GM23248 (cell line): Measurements from ENCODE around the gene RBFOX1. TPM values are rescaled to one million over a fixed set of nuclear protein-coding genes. Genes with fewer than 3 reads are reported as not detected.

Experiments used
- DNase-seq: peaks from one replicate; pipeline ENCODE4 v3.0.0-alpha.2; 2015
- H2AFZ ChIP-seq: fragments of 200-600 bp; sonication (generic); 2 replicates; pipeline ENCODE4 v1.6.1; 2016; ENCODE audit warnings: antibody characterized with exemption
- H3F3A ChIP-seq: fragments of 200-600 bp; sonication (generic); 2 replicates; pipeline ENCODE4 v1.6.1; 2016; ENCODE audit warnings: mild to moderate bottlenecking, antibody characterized with exemption, mixed run types; ENCODE audit not compliant: insufficient read depth
- H3K27ac ChIP-seq: fragments of 200-600 bp; sonication (generic); 2 replicates; pipeline ENCODE4 v1.5.1; 2016; ENCODE audit warnings: mild to moderate bottlenecking
- H3K27me3 ChIP-seq: fragments of 200-600 bp; sonication (generic); replicated peaks from 2 replicates; pipeline ENCODE4 v1.6.1; 2016; ENCODE audit warnings: mild to moderate bottlenecking; ENCODE audit not compliant: insufficient read depth
- H3K36me3 ChIP-seq: fragments of 200-600 bp; sonication (generic); 2 replicates; pipeline ENCODE4 v1.6.1; 2016; ENCODE audit warnings: low read depth, mild to moderate bottlenecking
- H3K4me1 ChIP-seq: fragments of 200-600 bp; sonication (generic); 2 replicates; pipeline ENCODE4 v1.6.1; 2016; ENCODE audit warnings: mild to moderate bottlenecking; ENCODE audit not compliant: insufficient read depth
- H3K4me2 ChIP-seq: fragments of 200-600 bp; sonication (generic); one replicate; pipeline ENCODE4 v1.6.1; 2016; ENCODE audit warnings: mild to moderate bottlenecking; ENCODE audit not compliant: unreplicated experiment
- H3K4me3 ChIP-seq: fragments of 200-600 bp; sonication (generic); 2 replicates; pipeline ENCODE4 v1.5.1; 2016; ENCODE audit warnings: mild to moderate bottlenecking
- H3K79me2 ChIP-seq: fragments of 200-600 bp; sonication (generic); 2 replicates; pipeline ENCODE4 v1.6.1; 2016; ENCODE audit warnings: mild to moderate bottlenecking; ENCODE audit not compliant: insufficient read depth
- H3K9ac ChIP-seq: fragments of 200-600 bp; sonication (generic); 2 replicates; pipeline ENCODE4 v1.6.1; 2016; ENCODE audit warnings: mild to moderate bottlenecking
- H3K9me2 ChIP-seq: fragments of 200-600 bp; sonication (generic); 2 replicates; pipeline ENCODE4 v1.6.1; 2016; ENCODE audit warnings: mixed run types, mild to moderate bottlenecking, moderate library complexity; ENCODE audit not compliant: insufficient read depth
- H3K9me3 ChIP-seq: fragments of 200-600 bp; sonication (generic); one replicate; pipeline ENCODE4 v1.6.1; 2017; ENCODE audit warnings: low read depth
- H4K20me1 ChIP-seq: fragments of 200-600 bp; sonication (generic); 2 replicates; pipeline ENCODE4 v1.6.0; 2016; ENCODE audit not compliant: insufficient read depth
- EZH2 ChIP-seq: fragments of 200-600 bp; sonication (generic); IDR thresholded peaks from 2 replicates; pipeline ENCODE4 v1.6.1; 2018; ENCODE audit warnings: antibody characterized with exemption, mild to moderate bottlenecking; ENCODE audit not compliant: insufficient read depth, poor library complexity, severe bottlenecking
- EZH2phosphoT487 ChIP-seq: fragments of 200-600 bp; sonication (generic); IDR thresholded peaks from 2 replicates; pipeline ENCODE4 v1.6.1; 2018; ENCODE audit warnings: antibody characterized with exemption, moderate library complexity, mild to moderate bottlenecking, low read depth; ENCODE audit not compliant: insufficient read depth
- WGBS, 2 experiments: methylation state at CpG; one replicate each; pipeline ENCODE4 v1.1.6; 2015 to 2017; ENCODE audit warnings: low lambda C conversion rate in 2 of 2, low coverage in 1 of 2; ENCODE audit errors: missing lambda C conversion rate in 2 of 2; 5-methylcytosine and 5-hydroxymethylcytosine counted together
- in situ Hi-C: fragments of 300-500 bp; cut with MboI; formaldehyde crosslinking; loops from 2 replicates; pipeline ENCODE4 v1.15.0; 2020
- polyA plus RNA-seq: library from polyadenylated mRNA; unstranded; fragments of >200 nt; fragmentation: Nextera tagmentation; extraction: Ambion mirVana; gene quantifications from 2 replicates; pipeline ENCODE4 v1.2.1, GENCODE V29; 2016
- total RNA-seq: library from RNA; depleted of rRNA; stranded (reverse); fragments of >200 nt; shearing (Covaris generic); gene quantifications from 2 replicates; pipeline ENCODE4 v1.2.3, GENCODE V29; 2014

The RBFOX1 gene
- total and polyA plus RNA-seq, 2 experiments from 2014 or later = not detected

DNA sequence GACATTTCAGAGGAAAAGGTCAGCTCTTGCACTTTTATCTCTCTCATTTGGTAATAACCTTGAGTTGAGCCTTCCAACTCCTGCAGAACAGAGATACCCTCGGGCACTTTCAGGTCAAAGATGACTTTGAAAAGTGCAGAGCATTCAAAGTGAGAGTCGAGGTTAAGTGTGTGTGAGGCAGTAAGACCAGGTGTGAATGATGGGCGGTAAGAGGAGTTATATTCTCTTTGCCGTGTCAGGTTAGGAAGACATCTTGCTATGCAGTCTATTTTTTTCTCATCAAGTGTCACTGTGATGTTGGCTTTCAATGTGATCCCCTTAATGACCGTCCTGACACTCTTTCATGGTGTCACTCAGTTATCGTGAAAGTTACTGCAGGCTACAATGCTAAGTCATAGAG, 248.5 kb downstream of the RBFOX1 start:
- Histone ChIP-seq H4K20me1 (no peaks in the 10 kb centered on the region), H3K9me3 (no peaks in the 10 kb centered on the region), H3F3A (no peaks in the 10 kb centered on the region), H3K9me2 (no peaks in the 10 kb centered on the region), H3K27me3 (no peaks in the 10 kb centered on the region), H3K9ac (no peak overlapping the region), H2AFZ (no peak overlapping the region), H3K4me1 (no peaks in the 10 kb centered on the region), H3K4me2 (no peak overlapping the region), H3K27ac (no peak overlapping the region), H3K4me3 (no peak overlapping the region), H3K36me3 (no peaks in the 10 kb centered on the region), H3K79me2 (no peaks in the 10 kb centered on the region)
- in situ Hi-C loops = no loop called here
- WGBS, 2 experiments = 25 to 34% methylated on average over 6 of the region's 6 CpGs
- no peak for DNase-seq
- TF ChIP-seq EZH2phosphoT487 = no peak
- no peak for TF ChIP-seq EZH2

DNA sequence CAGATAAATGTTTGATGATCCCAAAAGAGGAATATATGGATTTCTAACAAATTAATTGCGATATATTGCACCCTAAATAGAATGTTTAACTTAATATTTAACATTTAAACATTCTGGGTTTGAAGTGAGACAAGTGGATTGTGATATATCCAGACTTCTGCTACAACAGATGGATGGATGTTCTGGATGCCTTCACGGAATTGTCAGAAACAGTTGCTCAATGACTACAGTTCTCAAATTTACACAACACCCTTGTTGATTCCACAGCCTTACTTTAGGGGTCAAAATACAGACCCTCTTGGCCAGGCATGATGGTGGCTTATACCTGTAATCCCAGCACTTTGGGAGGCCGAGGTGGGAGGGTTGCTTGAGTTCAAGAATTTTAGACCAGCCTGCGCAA, 250.8 kb downstream of the RBFOX1 start:
- H3K36me3 ChIP-seq = no peaks in the 10 kb centered on the region
- H3K9me2 ChIP-seq = no peaks in the 10 kb centered on the region
- H3K4me2 ChIP-seq = no peak overlapping the region
- no peak overlapping the region for H3K27ac ChIP-seq
- 20 to 27% methylated on average over 4 of the region's 4 CpGs for WGBS, 2 experiments
- in situ Hi-C loops = no loop called here
- H2AFZ ChIP-seq = no peak overlapping the region
- H4K20me1 ChIP-seq = no peaks in the 10 kb centered on the region
- no peaks in the 10 kb centered on the region for H3F3A ChIP-seq
- H3K79me2 ChIP-seq = no peaks in the 10 kb centered on the region
- no peak overlapping the region for H3K9ac ChIP-seq
- H3K27me3 ChIP-seq = no peaks in the 10 kb centered on the region
- H3K4me1 ChIP-seq = no peaks in the 10 kb centered on the region
- no peak for TF ChIP-seq EZH2phosphoT487
- no peak for TF ChIP-seq EZH2
- no peaks in the 10 kb centered on the region for H3K9me3 ChIP-seq
- H3K4me3 ChIP-seq = no peak overlapping the region
- DNase-seq = no peak

DNA sequence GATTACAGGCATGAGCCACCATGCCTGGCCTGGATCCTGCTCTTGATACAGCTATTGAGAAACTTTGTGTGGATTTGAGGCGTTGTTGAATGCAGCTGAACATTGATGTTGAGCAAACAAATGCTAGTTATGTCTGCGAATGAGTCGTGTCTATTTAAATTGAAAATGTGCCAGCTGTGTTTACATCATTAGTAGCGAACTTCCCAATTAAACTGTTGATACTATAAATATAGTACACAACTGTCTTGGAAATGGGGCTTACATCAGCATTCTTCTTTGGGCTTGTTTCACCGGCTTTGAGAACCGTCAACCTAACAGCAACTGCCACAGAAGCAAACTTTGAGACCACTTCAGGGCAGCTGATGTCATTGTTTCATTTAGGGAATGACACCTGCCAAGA, 251.9 kb downstream of the RBFOX1 start:
- Histone ChIP-seq H3K9me2 (no peaks in the 10 kb centered on the region), H3K36me3 (no peaks in the 10 kb centered on the region), H2AFZ (no peak overlapping the region), H3K79me2 (no peaks in the 10 kb centered on the region), H3K9ac (no peak overlapping the region), H3K4me2 (no peak overlapping the region), H3K4me1 (no peaks in the 10 kb centered on the region), H3K4me3 (no peak overlapping the region), H3K27ac (no peak overlapping the region), H4K20me1 (no peaks in the 10 kb centered on the region), H3F3A (no peaks in the 10 kb centered on the region), H3K9me3 (no peaks in the 10 kb centered on the region), H3K27me3 (no peaks in the 10 kb centered on the region)
- 4 to 7% methylated on average over 6 of the region's 6 CpGs for WGBS, 2 experiments
- no peak for DNase-seq
- no peak for TF ChIP-seq EZH2phosphoT487
- TF ChIP-seq EZH2 = no peak
- in situ Hi-C loops = no loop called here

DNA sequence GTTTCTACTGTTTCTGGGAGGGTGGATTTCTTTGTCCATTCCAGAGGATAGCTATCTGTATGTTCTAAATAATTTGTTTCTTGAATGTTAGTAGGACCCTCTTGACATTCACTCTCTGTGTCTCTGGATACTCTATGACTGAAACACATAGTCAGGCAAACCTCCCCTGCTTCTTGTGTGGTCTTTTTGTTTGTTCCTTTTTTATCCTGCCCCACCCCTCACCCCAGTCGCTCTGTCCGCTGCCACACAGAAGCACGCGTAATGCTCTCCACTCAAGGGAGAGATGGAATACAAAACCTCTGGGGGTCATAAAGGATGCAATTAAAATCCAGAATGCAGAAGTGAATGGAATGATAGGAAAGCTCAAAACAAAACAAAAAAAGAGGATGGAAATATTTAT, 253.1 kb downstream of the RBFOX1 start:
- no peaks in the 10 kb centered on the region for H4K20me1 ChIP-seq
- no peak overlapping the region for H3K4me3 ChIP-seq
- WGBS, 2 experiments = 10 to 11% methylated on average over 4 of the region's 4 CpGs
- no peak overlapping the region for H2AFZ ChIP-seq
- TF ChIP-seq EZH2 (no peak), EZH2phosphoT487 (no peak)
- no peaks in the 10 kb centered on the region for H3K9me2 ChIP-seq
- H3K27me3 ChIP-seq = no peaks in the 10 kb centered on the region
- no peaks in the 10 kb centered on the region for H3K9me3 ChIP-seq
- DNase-seq = no peak
- no peaks in the 10 kb centered on the region for H3K4me1 ChIP-seq
- no peak overlapping the region for H3K4me2 ChIP-seq
- H3K9ac ChIP-seq = no peak overlapping the region
- H3K27ac ChIP-seq = no peak overlapping the region
- in situ Hi-C loops = no loop called here
- no peaks in the 10 kb centered on the region for H3F3A ChIP-seq
- H3K36me3 ChIP-seq = no peaks in the 10 kb centered on the region
- no peaks in the 10 kb centered on the region for H3K79me2 ChIP-seq

DNA sequence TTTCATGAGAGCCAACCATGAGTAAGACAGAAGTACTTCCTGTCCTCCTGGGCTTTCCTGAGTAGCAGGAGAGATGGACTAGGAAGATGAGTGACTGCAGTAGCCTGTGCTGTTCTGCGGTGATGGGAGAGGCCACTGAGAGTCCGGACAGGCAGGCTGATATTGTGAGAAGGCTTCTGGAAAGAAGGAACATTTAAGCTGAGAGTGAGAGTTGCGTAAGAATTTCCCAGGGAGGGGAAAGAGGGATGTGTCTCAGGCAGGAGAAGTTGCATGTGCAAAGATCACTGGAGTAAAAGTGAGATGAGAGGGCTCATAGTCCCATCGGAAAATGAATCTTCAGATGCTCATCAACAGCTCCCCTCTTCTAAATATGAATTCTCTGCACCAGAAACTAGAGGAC, 258.3 kb downstream of the RBFOX1 start:
- H3K27me3 ChIP-seq = no peaks in the 10 kb centered on the region
- H3K4me3 ChIP-seq = no peak overlapping the region
- no peaks in the 10 kb centered on the region for H3K9me3 ChIP-seq
- no peaks in the 10 kb centered on the region for H3K9me2 ChIP-seq
- no peak overlapping the region for H2AFZ ChIP-seq
- H3K27ac ChIP-seq = no peak overlapping the region
- H3K79me2 ChIP-seq = no peaks in the 10 kb centered on the region
- H3K36me3 ChIP-seq = no peaks in the 10 kb centered on the region
- DNase-seq = no peak
- H4K20me1 ChIP-seq = no peaks in the 10 kb centered on the region
- no peaks in the 10 kb centered on the region for H3K4me1 ChIP-seq
- H3K4me2 ChIP-seq = no peak overlapping the region
- in situ Hi-C loops = no loop called here
- H3K9ac ChIP-seq = no peak overlapping the region
- no peaks in the 10 kb centered on the region for H3F3A ChIP-seq
- TF ChIP-seq EZH2phosphoT487 (no peak), EZH2 (no peak)
- WGBS, 2 experiments = 19 to 24% methylated on average over 4 of the region's 4 CpGs
